ENCODE results near the gene DHRSX.
"Not testable (repeated sequence)": the region's sequence is repeated elsewhere in the genome, so short reads cannot be mapped to it uniquely, and the experiment has no call there.

The DHRSX gene

GRCh38 chrX:2419418-2419817, 81.4 kb downstream of the DHRSX start:
- DNase-seq = not testable (repeated sequence)

- no peak for DNase-seq
Observed at GRCh38 chrX:2418000-2418399, 82.8 kb downstream of the DHRSX start.

- DNase-seq = no peak
Observed at GRCh38 chrX:2416851-2417604, 83.7 kb downstream of the DHRSX start.

GRCh38 chrX:2414384-2414783, 86.4 kb downstream of the DHRSX start:
- DNase-seq = no peak

GRCh38 chrX:2413969-2414368, 86.8 kb downstream of the DHRSX start:
- DNase-seq = no peak

- no peak for DNase-seq
Observed at GRCh38 chrX:2412131-2412530, 88.6 kb downstream of the DHRSX start.

- no peak for DNase-seq
Observed at GRCh38 chrX:2410279-2411020, 90.3 kb downstream of the DHRSX start.

GRCh38 chrX:2409796-2410195, 91.0 kb downstream of the DHRSX start:
- DNase-seq = no peak

GRCh38 chrX:2408856-2409255, 91.9 kb downstream of the DHRSX start:
- DNase-seq = no peak

GRCh38 chrX:2406891-2407518, 93.8 kb downstream of the DHRSX start:
- no peak for DNase-seq

GRCh38 chrX:2404776-2405175, 96.0 kb downstream of the DHRSX start:
- DNase-seq = no peak

- no peak for DNase-seq
Observed at GRCh38 chrX:2402361-2402690, 98.5 kb downstream of the DHRSX start.

GRCh38 chrX:2401590-2402360, 99.0 kb downstream of the DHRSX start:
- DNase-seq = no peak

- DNase-seq = no peak
Observed at GRCh38 chrX:2401201-2401589, 99.6 kb downstream of the DHRSX start.

GRCh38 chrX:2398064-2398656, 102.6 kb downstream of the DHRSX start:
- DNase-seq = no peak

GRCh38 chrX:2397229-2398063, 103.3 kb downstream of the DHRSX start:
- DNase-seq = no peak

- no peak for DNase-seq
Observed at GRCh38 chrX:2395261-2395992, 105.3 kb downstream of the DHRSX start.

GRCh38 chrX:2391869-2392606, 108.7 kb downstream of the DHRSX start:
- DNase-seq = no peak

GRCh38 chrX:2390754-2391153, 110.0 kb downstream of the DHRSX start:
- no peak for DNase-seq

- DNase-seq = not testable (repeated sequence)
Observed at GRCh38 chrX:2389731-2390130, 111.0 kb downstream of the DHRSX start.

- no peak for DNase-seq
Observed at GRCh38 chrX:2389324-2389723, 111.5 kb downstream of the DHRSX start.
